GM12878 (cell line): ENCODE results near the gene ERFL. TPM values are rescaled to one million over a fixed set of nuclear protein-coding genes. Genes with fewer than 3 reads are reported as not detected.

Experiments
- ATAC-seq: fragments of 200-7000 bp; cut with Tn5 transposase; 3 replicates; pipeline ENCODE4 v1.9.1; 2020; ENCODE audit warnings: mild to moderate bottlenecking, moderate library complexity
- BruUV-seq: library from RNA; stranded (reverse); fragments of 400-500 nt; replicated peaks from 2 replicates; lab custom pipeline; 2021; lab: Mats Ljungman, UMichigan
- CTCF ChIA-PET: fragments of 300-600 bp; sonication (Branson Sonifier 250); formaldehyde crosslinking; extraction: SDS; loops from one replicate; lab custom pipeline; 2021; ENCODE audit warnings: inconsistent platforms; lab: Yijun Ruan, JAX
- POLR2A ChIA-PET: fragments of 350-600 bp; formaldehyde crosslinking; extraction: SDS; loops from one replicate; lab custom pipeline; 2021; ENCODE audit warnings: inconsistent platforms; lab: Charles Lee
- RAD21 ChIA-PET: fragments of 300-600 bp; sonication (Branson Sonifier 250); formaldehyde crosslinking; loops from one replicate; lab custom pipeline; 2023; ENCODE audit warnings: antibody characterized with exemption; ENCODE audit not compliant: unreplicated experiment; lab: Charles Lee
- SMC1A ChIA-PET: fragments of 300-600 bp; sonication (Branson Sonifier 250); formaldehyde crosslinking; loops from one replicate; lab custom pipeline; 2023; ENCODE audit not compliant: unreplicated experiment, uncharacterized antibody; lab: Charles Lee
- DNase-seq: peaks from one replicate; pipeline ENCODE4 v3.0.0-alpha.2; 2011; ENCODE audit warnings: low read depth, low spot score
- FAIRE-seq: peaks from 3 replicates; lab custom pipeline; 2011; peaks lifted over from hg19 to GRCh38; lab: Jason Lieb, UNC
- H2AFZ ChIP-seq: 2 replicates; pipeline ENCODE4 v1.6.0; 2011; ENCODE audit warnings: low read depth, low read length, control low read depth; ENCODE audit not compliant: control insufficient read depth
- H3K27ac ChIP-seq: 2 replicates; pipeline ENCODE4 v1.5.1; 2011; ENCODE audit warnings: control low read depth; ENCODE audit not compliant: control insufficient read depth, insufficient read depth
- H3K27me3 ChIP-seq, 2 experiments: replicated peaks in 1 of 2; 2 replicates each; pipeline versions ENCODE4 v1.6.0 to v1.6.1; 2011; ENCODE audit warnings: low read length in 1 of 2; ENCODE audit not compliant: control insufficient read depth in 2 of 2, insufficient read depth in 2 of 2
- H3K36me3 ChIP-seq, 2 experiments: 2 replicates each; pipeline ENCODE4 v1.5.1; 2011; ENCODE audit warnings: low read length in 1 of 2; ENCODE audit not compliant: control insufficient read depth in 2 of 2, insufficient read depth in 2 of 2
- H3K4me1 ChIP-seq: 2 replicates; pipeline ENCODE4 v1.6.1; 2011; ENCODE audit warnings: mild to moderate bottlenecking, low read length, moderate library complexity, mixed read lengths; ENCODE audit not compliant: control insufficient read depth, insufficient read depth
- H3K4me2 ChIP-seq: 2 replicates; pipeline ENCODE4 v1.6.0; 2011; ENCODE audit warnings: control low read depth; ENCODE audit not compliant: control insufficient read depth, insufficient read depth
- H3K4me3 ChIP-seq: fragments of 200-600 bp; sonication (generic); 2 replicates; pipeline ENCODE4 v1.5.1; 2016
- H3K79me2 ChIP-seq: 2 replicates; pipeline ENCODE4 v1.6.0; 2011; ENCODE audit warnings: low read length; ENCODE audit not compliant: control insufficient read depth, insufficient read depth
- H3K9ac ChIP-seq: 2 replicates; pipeline ENCODE4 v1.8.0; 2011; ENCODE audit warnings: low read length, control low read depth, mixed read lengths; ENCODE audit not compliant: control insufficient read depth, insufficient read depth
- H3K9me3 ChIP-seq: replicated peaks from 3 replicates; pipeline ENCODE4 v1.5.1; 2011; ENCODE audit warnings: mild to moderate bottlenecking, low read length; ENCODE audit not compliant: control insufficient read depth, insufficient read depth
- H4K20me1 ChIP-seq: 2 replicates; pipeline ENCODE4 v1.6.0; 2011; ENCODE audit not compliant: control insufficient read depth, insufficient read depth
- CBFB ChIP-seq: IDR thresholded peaks from 2 replicates; pipeline ENCODE4 v1.6.1; 2016; ENCODE audit warnings: antibody characterized with exemption, low read depth
- EED ChIP-seq: sonication (generic); IDR thresholded peaks from 2 replicates; pipeline ENCODE4 v1.6.1; 2016; ENCODE audit warnings: antibody characterized with exemption, low read depth
- IKZF2 ChIP-seq, 2 experiments: fragments of 450-650 bp; IDR thresholded peaks; 2 replicates each; pipeline ENCODE4 v1.6.1; 2017; ENCODE audit warnings: mild to moderate bottlenecking in 2 of 2, moderate library complexity in 2 of 2
- IRF4 ChIP-seq: IDR thresholded peaks from 2 replicates; pipeline ENCODE4 v1.6.1; 2011; ENCODE audit warnings: low read depth, low read length
- MTA2 ChIP-seq: fragments of 450-650 bp; IDR thresholded peaks from 2 replicates; pipeline ENCODE4 v1.6.1; 2016; ENCODE audit warnings: low read depth, mild to moderate bottlenecking, moderate library complexity
- NBN ChIP-seq: fragments of 450-650 bp; IDR thresholded peaks from 2 replicates; pipeline ENCODE4 v1.6.1; 2016
- PAX5 ChIP-seq: IDR thresholded peaks from 2 replicates; pipeline ENCODE4 v1.6.1; 2011; ENCODE audit warnings: low read depth, low read length, borderline replicate concordance
- PAX8 ChIP-seq: fragments of 450-650 bp; IDR thresholded peaks from 2 replicates; pipeline ENCODE4 v1.6.1; 2017; ENCODE audit warnings: mild to moderate bottlenecking, moderate library complexity
- RAD21 ChIP-seq: IDR thresholded peaks from 2 replicates; pipeline ENCODE4 v1.6.1; 2011; ENCODE audit warnings: mild to moderate bottlenecking, low read depth, low read length, moderate library complexity; ENCODE audit not compliant: insufficient read depth
- RAD51 ChIP-seq: fragments of 450-650 bp; IDR thresholded peaks from 2 replicates; pipeline ENCODE4 v1.6.1; 2016; ENCODE audit warnings: moderate library complexity, mild to moderate bottlenecking, inconsistent platforms
- RFX5 ChIP-seq: IDR thresholded peaks from 2 replicates; pipeline ENCODE4 v1.6.1; 2011; ENCODE audit warnings: low read depth, low read length, improper control_type of control experiment
- RUNX3 ChIP-seq: IDR thresholded peaks from 2 replicates; pipeline ENCODE4 v1.6.1; 2012; ENCODE audit warnings: low read length, inconsistent platforms
- SMC3 ChIP-seq: IDR thresholded peaks from 2 replicates; pipeline ENCODE4 v1.6.1; 2011; ENCODE audit warnings: low read length, improper control_type of control experiment, borderline replicate concordance
- SP1 ChIP-seq: IDR thresholded peaks from one replicate; pipeline ENCODE4 v1.6.1; 2011; ENCODE audit warnings: low read depth, low read length
- SPI1 ChIP-seq: IDR thresholded peaks from 2 replicates; pipeline ENCODE4 v1.6.1; 2011; ENCODE audit warnings: low read depth, mild to moderate bottlenecking, low read length, moderate library complexity, borderline replicate concordance; ENCODE audit not compliant: insufficient read depth
- SRF ChIP-seq, 2 experiments: IDR thresholded peaks; 2 replicates each; pipeline ENCODE4 v1.6.1; 2011; ENCODE audit warnings: low read depth in 2 of 2, low read length in 2 of 2, mild to moderate bottlenecking in 1 of 2, moderate library complexity in 1 of 2
- TCF7 ChIP-seq: IDR thresholded peaks from 2 replicates; pipeline ENCODE4 v1.6.1; 2014; ENCODE audit warnings: antibody characterized with exemption, borderline replicate concordance
- ZNF217 ChIP-seq: fragments of 450-650 bp; IDR thresholded peaks from 2 replicates; pipeline ENCODE4 v1.6.1; 2017; ENCODE audit warnings: antibody characterized with exemption, mild to moderate bottlenecking
- WGBS: methylation state at CpG from one replicate; pipeline ENCODE4 v1.1.6; 2016; ENCODE audit warnings: low lambda C conversion rate; ENCODE audit not compliant: insufficient replicate concordance, insufficient coverage; ENCODE audit errors: missing lambda C conversion rate; 5-methylcytosine and 5-hydroxymethylcytosine counted together
- in situ Hi-C: fragments of 300-500 bp; cut with MboI; formaldehyde crosslinking; loops from 9 replicates; pipeline ENCODE4 v1.14.3; 2018; ENCODE audit warnings: mixed read lengths
- intact Hi-C: fragments of 100-400 bp; cut with micrococcal nuclease; formaldehyde crosslinking; loops from one replicate; pipeline ENCODE4 v1.14.2; 2022; ENCODE audit not compliant: unreplicated experiment
- polyA plus RNA-seq, 11 experiments: library from polyadenylated mRNA; depleted of rRNA in 4 of 11; unstranded in 6 of 11; stranded (reverse) in 5 of 11; fragments of >200 nt; fragmentation: Nextera tagmentation in 4 of 11; fragmentation: Illumina TruSeq in 1 of 11; extraction: Ambion mirVana in 4 of 11; extraction: Trizol in 1 of 11; gene quantifications; 1 replicate in 1 of 11; 2 replicates in 10 of 11; pipeline versions ENCODE4 v1.2.1 to v1.2.3, GENCODE V29; 2011 to 2016; ENCODE audit warnings: inconsistent platforms in 2 of 11, missing spikeins in 2 of 11, low read depth in 1 of 11
- total RNA-seq, 4 experiments: library from RNA; depleted of rRNA in 3 of 4; stranded (reverse); fragments of >200 nt in 3 of 4; fragmentation: Illumina TruSeq in 1 of 4; extraction: Trizol in 1 of 4; gene quantifications; 2 replicates each; pipeline versions ENCODE4 v1.2.1 to v1.2.3, GENCODE V29; 2013 to 2021
- TF ChIP-seq, protein P1 (sequence below): fragments of 450-650 bp; IDR thresholded peaks from 2 replicates; pipeline ENCODE4 v1.6.1; 2017; ENCODE audit warnings: mild to moderate bottlenecking, low read depth, inconsistent platforms; ENCODE audit not compliant: poor library complexity, severe bottlenecking
- TF ChIP-seq, protein P2 (sequence below): fragments of 450-650 bp; IDR thresholded peaks from 2 replicates; pipeline ENCODE4 v1.6.1; 2016; ENCODE audit warnings: mild to moderate bottlenecking
- TF ChIP-seq, protein P3 (sequence below), 3 experiments: IDR thresholded peaks in 2 of 3; conservative IDR thresholded peaks in 1 of 3; 2 replicates each; pipeline ENCODE4 v1.5.1; 2011; ENCODE audit warnings: low read depth in 3 of 3, low read length in 3 of 3, mild to moderate bottlenecking in 3 of 3, control low read depth in 2 of 3, moderate library complexity in 2 of 3, inconsistent platforms in 1 of 3, mixed read lengths in 1 of 3; ENCODE audit not compliant: control insufficient read depth in 2 of 3, insufficient read depth in 1 of 3; ENCODE audit errors: extremely low read depth in 1 of 3

Gene ERFL
- total and polyA plus RNA-seq, 10 of the 15 experiments (the other 5 are each of a cell fraction or from before 2014, with no cell fraction given) = 0.04 to 0.10 (median 0.05) TPM; not detected in 7

DNA sequence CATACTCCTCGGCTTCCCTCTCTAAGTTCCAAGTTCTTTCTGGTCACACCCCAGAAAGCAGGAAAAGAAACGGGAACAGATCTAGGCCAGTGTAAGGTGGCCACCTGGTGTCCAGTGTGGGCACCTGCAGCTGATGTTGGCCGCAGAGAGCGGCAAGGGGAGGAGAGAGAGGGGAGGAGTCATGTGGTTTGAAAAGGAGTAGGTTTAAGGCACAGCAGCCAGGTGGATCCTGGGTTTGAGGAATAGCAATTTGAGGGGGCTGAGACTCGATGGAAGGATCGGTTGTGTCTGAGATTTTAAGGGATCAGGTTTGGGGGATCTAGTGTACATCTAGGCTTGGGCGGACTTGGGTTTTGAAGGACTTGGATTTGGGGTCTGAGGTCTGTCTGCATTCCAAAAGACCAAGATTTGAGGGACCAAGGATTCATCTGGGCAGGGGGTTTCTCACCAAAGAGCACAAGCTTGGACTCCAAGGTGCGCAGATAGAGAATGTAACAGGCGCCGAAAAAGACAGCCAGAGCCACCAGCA lies 29.7 kb upstream of the ERFL start:
- ChIA-PET POLR2A (interaction anchor here (2.7 to 2.9 kb wide), 2 partner anchors 12 to 98 kb away, joined by 16 to 20 read pairs; partner anchors contain the start of gene RPS19), CTCF (interaction anchor here (0.5 to 4.8 kb wide), 18 partner anchors 13 to 389 kb away, joined by 3 to 51 read pairs (median 4); partner anchors contain the start of genes CEACAM3 and RPS19), RAD21 (interaction anchor here (0.9 to 2.4 kb wide), 6 partner anchors 12 to 164 kb away, joined by 3 to 9 read pairs (median 6); partner anchors contain the start of gene RPS19), SMC1A (interaction anchor here (1.1 to 1.6 kb wide), 7 partner anchors 13 to 165 kb away, joined by 3 to 12 read pairs (median 4); partner anchors contain the start of gene RPS19)
- H3K27me3 ChIP-seq = no peaks in the 10 kb centered on the region
- no peaks in the 10 kb centered on the region for H3K79me2 ChIP-seq
- in situ Hi-C loops = no loop called here
- ATAC-seq (peak; percentile 74), FAIRE-seq (peak; percentile 88), DNase-seq (no peak)
- H3K4me1 ChIP-seq = peaks cover 12% of the 10 kb centered on the region
- H2AFZ ChIP-seq = no peak overlapping the region
- H3K36me3 ChIP-seq = no peaks in the 10 kb centered on the region
- no peak overlapping the region for H3K27ac ChIP-seq
- H3K9ac ChIP-seq = no peak overlapping the region; the same call in 1 of the 2 replicates
- no peaks in the 10 kb centered on the region for H4K20me1 ChIP-seq
- TF ChIP-seq SRF (IDR thresholded peaks at IDR 0.05; ENCODE audit: low read depth in 2 of 2, low read length in 2 of 2) = no peak
- peak; percentile 33; the same call in 1 of the 2 replicates for TF ChIP-seq PAX5
- peak; percentile 65 to 75; a peak in 3 of 4 replicates for TF ChIP-seq IKZF2 (IDR thresholded peaks at IDR 0.05)
- no peak for TF ChIP-seq TCF7
- peak; percentile 44; the same call in 1 of the 2 replicates for TF ChIP-seq SPI1
- TF ChIP-seq RFX5 = no peak
- no peak for TF ChIP-seq SP1
- TF ChIP-seq IRF4 = 0 out of 2 replicates have a peak, but pooled peaks have one; percentile 26
- TF ChIP-seq ZNF217 = no peak
- peak; percentile 72 for TF ChIP-seq RAD51
- TF ChIP-seq, protein P1, sequence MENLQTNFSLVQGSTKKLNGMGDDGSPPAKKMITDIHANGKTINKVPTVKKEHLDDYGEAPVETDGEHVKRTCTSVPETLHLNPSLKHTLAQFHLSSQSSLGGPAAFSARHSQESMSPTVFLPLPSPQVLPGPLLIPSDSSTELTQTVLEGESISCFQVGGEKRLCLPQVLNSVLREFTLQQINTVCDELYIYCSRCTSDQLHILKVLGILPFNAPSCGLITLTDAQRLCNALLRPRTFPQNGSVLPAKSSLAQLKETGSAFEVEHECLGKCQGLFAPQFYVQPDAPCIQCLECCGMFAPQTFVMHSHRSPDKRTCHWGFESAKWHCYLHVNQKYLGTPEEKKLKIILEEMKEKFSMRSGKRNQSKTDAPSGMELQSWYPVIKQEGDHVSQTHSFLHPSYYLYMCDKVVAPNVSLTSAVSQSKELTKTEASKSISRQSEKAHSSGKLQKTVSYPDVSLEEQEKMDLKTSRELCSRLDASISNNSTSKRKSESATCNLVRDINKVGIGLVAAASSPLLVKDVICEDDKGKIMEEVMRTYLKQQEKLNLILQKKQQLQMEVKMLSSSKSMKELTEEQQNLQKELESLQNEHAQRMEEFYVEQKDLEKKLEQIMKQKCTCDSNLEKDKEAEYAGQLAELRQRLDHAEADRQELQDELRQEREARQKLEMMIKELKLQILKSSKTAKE = peak; percentile 16
- TF ChIP-seq PAX8 = no peak
- peak; percentile 64 for TF ChIP-seq SMC3
- TF ChIP-seq NBN = 0 out of 2 replicates have a peak, but pooled peaks have one; percentile 32
- TF ChIP-seq MTA2 = peak; percentile 27; the same call in 1 of the 2 replicates
- peak; percentile 23; the same call in 1 of the 2 replicates for TF ChIP-seq EED
- TF ChIP-seq CBFB = no peak
- TF ChIP-seq, protein P2, sequence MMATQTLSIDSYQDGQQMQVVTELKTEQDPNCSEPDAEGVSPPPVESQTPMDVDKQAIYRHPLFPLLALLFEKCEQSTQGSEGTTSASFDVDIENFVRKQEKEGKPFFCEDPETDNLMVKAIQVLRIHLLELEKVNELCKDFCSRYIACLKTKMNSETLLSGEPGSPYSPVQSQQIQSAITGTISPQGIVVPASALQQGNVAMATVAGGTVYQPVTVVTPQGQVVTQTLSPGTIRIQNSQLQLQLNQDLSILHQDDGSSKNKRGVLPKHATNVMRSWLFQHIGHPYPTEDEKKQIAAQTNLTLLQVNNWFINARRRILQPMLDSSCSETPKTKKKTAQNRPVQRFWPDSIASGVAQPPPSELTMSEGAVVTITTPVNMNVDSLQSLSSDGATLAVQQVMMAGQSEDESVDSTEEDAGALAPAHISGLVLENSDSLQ = no peak
- peak; percentile 80 for TF ChIP-seq RAD21
- TF ChIP-seq RUNX3 = peak; percentile 76
- TF ChIP-seq, protein P3, sequence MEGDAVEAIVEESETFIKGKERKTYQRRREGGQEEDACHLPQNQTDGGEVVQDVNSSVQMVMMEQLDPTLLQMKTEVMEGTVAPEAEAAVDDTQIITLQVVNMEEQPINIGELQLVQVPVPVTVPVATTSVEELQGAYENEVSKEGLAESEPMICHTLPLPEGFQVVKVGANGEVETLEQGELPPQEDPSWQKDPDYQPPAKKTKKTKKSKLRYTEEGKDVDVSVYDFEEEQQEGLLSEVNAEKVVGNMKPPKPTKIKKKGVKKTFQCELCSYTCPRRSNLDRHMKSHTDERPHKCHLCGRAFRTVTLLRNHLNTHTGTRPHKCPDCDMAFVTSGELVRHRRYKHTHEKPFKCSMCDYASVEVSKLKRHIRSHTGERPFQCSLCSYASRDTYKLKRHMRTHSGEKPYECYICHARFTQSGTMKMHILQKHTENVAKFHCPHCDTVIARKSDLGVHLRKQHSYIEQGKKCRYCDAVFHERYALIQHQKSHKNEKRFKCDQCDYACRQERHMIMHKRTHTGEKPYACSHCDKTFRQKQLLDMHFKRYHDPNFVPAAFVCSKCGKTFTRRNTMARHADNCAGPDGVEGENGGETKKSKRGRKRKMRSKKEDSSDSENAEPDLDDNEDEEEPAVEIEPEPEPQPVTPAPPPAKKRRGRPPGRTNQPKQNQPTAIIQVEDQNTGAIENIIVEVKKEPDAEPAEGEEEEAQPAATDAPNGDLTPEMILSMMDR (IDR thresholded peaks at IDR 0.05 in 2 of 3, conservative IDR thresholded peaks at IDR 0.05 in 1 of 3; ENCODE audit: control insufficient read depth in 2 of 3, extremely low read depth in 1 of 3, insufficient read depth in 1 of 3, low read depth in 3 of 3, low read length in 3 of 3) = peak; percentile 87 to 90 (median 89)
- TF ChIP-seq, all 136 proteins: peak for 13
- Histone ChIP-seq H3K4me2 (peak overlapping the region; percentile 86), H3K4me3 (peak overlapping the region; percentile 89; the same call in 1 of the 2 replicates), H3K9me3 (no peaks in the 10 kb centered on the region)
- BruUV-seq = no TSS peak
- intact Hi-C loops = loop anchor here (5.0 kb wide), 1 partner anchor 166 kb away; no protein-coding TSS in a partner anchor
- WGBS = 0% methylated on average over 10 of the region's 10 CpGs
